Keratinocyte (primary cell): Measurements from ENCODE around the gene NSMCE1. TPM values are rescaled to one million over a fixed set of nuclear protein-coding genes. Genes with fewer than 3 reads are reported as not detected.
"Not testable (repeated sequence)": the region's sequence is repeated elsewhere in the genome, so short reads cannot be mapped to it uniquely, and the experiment has no call there.

Source experiments
- DNase-seq: peaks from one replicate; pipeline ENCODE4 v3.0.0-alpha.2; 2011; ENCODE audit warnings: low read depth, missing footprints, low spot score
- FAIRE-seq: peaks from 2 replicates; lab custom pipeline; 2011; peaks lifted over from hg19 to GRCh38; lab: Jason Lieb, UNC
- H2AFZ ChIP-seq: 2 replicates; pipeline ENCODE4 v1.6.0; 2012; ENCODE audit warnings: low read length, control low read depth, inconsistent platforms; ENCODE audit not compliant: control insufficient read depth
- H3K27ac ChIP-seq: 2 replicates; pipeline ENCODE4 v1.5.1; 2011; ENCODE audit warnings: low read length; ENCODE audit not compliant: control insufficient read depth, insufficient read depth
- H3K27me3 ChIP-seq: 3 replicates; pipeline ENCODE4 v1.6.0; 2011; ENCODE audit warnings: low read length; ENCODE audit not compliant: control insufficient read depth, insufficient read depth; ENCODE audit errors: extremely low read depth
- H3K36me3 ChIP-seq, 2 experiments: 2 replicates in 1 of 2; 3 replicates in 1 of 2; pipeline ENCODE4 v1.5.1; 2011; ENCODE audit warnings: low read length in 2 of 2, mild to moderate bottlenecking in 1 of 2; ENCODE audit not compliant: control insufficient read depth in 2 of 2, insufficient read depth in 2 of 2; ENCODE audit errors: extremely low read depth in 1 of 2
- H3K4me1 ChIP-seq: 3 replicates; pipeline ENCODE4 v1.5.1; 2011; ENCODE audit warnings: low read length; ENCODE audit not compliant: control insufficient read depth, insufficient read depth; ENCODE audit errors: extremely low read depth
- H3K4me2 ChIP-seq: 3 replicates; pipeline ENCODE4 v1.6.0; 2011; ENCODE audit warnings: low read depth, low read length; ENCODE audit not compliant: control insufficient read depth, insufficient read depth; ENCODE audit errors: extremely low read depth
- H3K4me3 ChIP-seq, 3 experiments: fragments of 200-600 bp in 1 of 3; sonication (generic) in 1 of 3; 2 replicates in 2 of 3; 3 replicates in 1 of 3; pipeline ENCODE4 v1.5.1; 2011 to 2016; ENCODE audit warnings: low read length in 3 of 3, mild to moderate bottlenecking in 3 of 3, control low read depth in 2 of 3, inconsistent platforms in 1 of 3, low read depth in 1 of 3, mixed read lengths in 1 of 3, mixed run types in 1 of 3, moderate library complexity in 1 of 3; ENCODE audit not compliant: control insufficient read depth in 2 of 3, insufficient read depth in 2 of 3; ENCODE audit errors: extremely low read depth in 1 of 3
- H3K79me2 ChIP-seq: 2 replicates; pipeline ENCODE4 v1.6.0; 2012; ENCODE audit warnings: low read length; ENCODE audit not compliant: control insufficient read depth, insufficient read depth
- H3K9ac ChIP-seq: 3 replicates; pipeline ENCODE4 v1.6.0; 2011; ENCODE audit warnings: low read length; ENCODE audit not compliant: control insufficient read depth, insufficient read depth; ENCODE audit errors: extremely low read depth
- H3K9me1 ChIP-seq: 3 replicates; pipeline ENCODE4 v1.6.0; 2011; ENCODE audit warnings: low read length; ENCODE audit not compliant: control insufficient read depth, insufficient read depth; ENCODE audit errors: extremely low read depth
- H3K9me3 ChIP-seq: 2 replicates; pipeline ENCODE4 v1.5.1; 2012; ENCODE audit warnings: low read depth, low read length; ENCODE audit not compliant: control insufficient read depth
- H4K20me1 ChIP-seq: 3 replicates; pipeline ENCODE4 v1.6.0; 2011; ENCODE audit warnings: low read length; ENCODE audit not compliant: control insufficient read depth, insufficient read depth; ENCODE audit errors: extremely low read depth
- CTCF ChIP-seq, 3 experiments: IDR thresholded peaks in 1 of 3; conservative IDR thresholded peaks in 1 of 3; optimal IDR thresholded peaks in 1 of 3; 2 replicates in 2 of 3; 3 replicates in 1 of 3; pipeline versions ENCODE3 to v1.5.1; 2011; ENCODE audit warnings: low read length in 3 of 3, mild to moderate bottlenecking in 3 of 3, moderate library complexity in 2 of 3, control low read depth in 1 of 3, inconsistent platforms in 1 of 3; ENCODE audit not compliant: insufficient read depth in 2 of 3; ENCODE audit errors: extremely low read depth in 1 of 3
- EZH2 ChIP-seq: IDR thresholded peaks from one replicate; pipeline ENCODE4 v1.6.1; 2012; ENCODE audit warnings: inconsistent platforms, mild to moderate bottlenecking, low read length, moderate library complexity
- dilution Hi-C: fragments of 300-500 bp; cut with MboI; formaldehyde crosslinking; loops from one replicate; pipeline ENCODE4 v1.7.0; 2020; ENCODE audit warnings: low sequenced_read_pairs; ENCODE audit not compliant: extremely low pct_ligation_motif_present
- polyA plus RNA-seq, 5 experiments: library from polyadenylated mRNA; depleted of rRNA in 3 of 5; stranded (reverse) in 3 of 5; stranded (forward) in 1 of 5; unstranded in 1 of 5; fragments of >200 nt; gene quantifications; 1 replicate in 1 of 5; 2 replicates in 3 of 5; 3 replicates in 1 of 5; pipeline versions ENCODE4 v1.2.1 to v1.2.3, GENCODE V29; 2011 to 2012; ENCODE audit warnings: missing spikeins in 2 of 5, low read depth in 1 of 5, low replicate concordance in 1 of 5

Gene NSMCE1
- polyA plus RNA-seq, 1 donor (not counting 4 experiments of a cell fraction or from before 2014, with no cell fraction given), result 55.9 TPM

DNA sequence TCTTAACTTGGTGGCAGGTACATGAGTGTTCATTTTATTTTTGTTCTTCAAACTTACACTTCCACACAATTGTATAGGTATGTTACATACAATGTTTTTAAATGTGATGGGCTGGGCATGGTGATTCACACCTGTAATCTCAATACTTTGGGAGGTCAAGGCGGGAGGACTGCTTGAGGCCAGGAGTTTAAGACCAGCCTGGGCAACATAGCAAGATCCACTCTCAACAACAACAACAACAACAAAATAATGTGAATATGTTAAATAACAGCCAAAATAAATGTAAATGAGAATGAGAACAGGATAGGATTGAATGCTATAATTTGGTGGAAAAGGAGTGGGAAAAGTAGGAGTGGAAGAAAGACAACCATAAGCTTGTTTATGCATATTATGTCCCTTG lies 2.6 kb downstream of the NSMCE1 start:
- Histone ChIP-seq H3K36me3 (peaks cover 0 to 3% of the 10 kb centered on the region in 2 experiments), H3K79me2 (peaks cover 24% of the 10 kb centered on the region), H3K27ac (no peak overlapping the region), H3K9me3 (no peaks in the 10 kb centered on the region), H4K20me1 (no peaks in the 10 kb centered on the region), H3K4me3 (no peak overlapping the region), H3K27me3 (no peaks in the 10 kb centered on the region), H3K9ac (no peak overlapping the region), H3K4me1 (peaks cover 28% of the 10 kb centered on the region), H3K9me1 (no peaks in the 10 kb centered on the region), H2AFZ (no peak overlapping the region), H3K4me2 (no peak overlapping the region)
- TF ChIP-seq CTCF (optimal IDR thresholded peaks at IDR 0.05 in 1 of 3, IDR thresholded peaks at IDR 0.05 in 1 of 3, conservative IDR thresholded peaks at IDR 0.05 in 1 of 3; ENCODE audit: extremely low read depth in 1 of 3, insufficient read depth in 2 of 3, low read length in 3 of 3) (no peak), EZH2 (no peak)
- DNase-seq (no peak), FAIRE-seq (no peak)
- dilution Hi-C loops, result no loop called here

- Histone ChIP-seq H3K9ac (no peak overlapping the region), H3K9me3 (no peaks in the 10 kb centered on the region), H2AFZ (no peak overlapping the region), H3K79me2 (peaks cover 28% of the 10 kb centered on the region), H3K4me3 (no peak overlapping the region), H3K36me3 (peaks cover 0 to 6% of the 10 kb centered on the region in 2 experiments), H3K4me1 (peaks cover 23% of the 10 kb centered on the region), H3K4me2 (peak overlapping the region; percentile 27), H3K9me1 (no peaks in the 10 kb centered on the region), H3K27ac (peak overlapping the region; percentile 23), H4K20me1 (no peaks in the 10 kb centered on the region), H3K27me3 (no peaks in the 10 kb centered on the region)
- FAIRE-seq, result peak; percentile 55
- TF ChIP-seq EZH2 (no peak), CTCF (optimal IDR thresholded peaks at IDR 0.05 in 1 of 3, IDR thresholded peaks at IDR 0.05 in 1 of 3, conservative IDR thresholded peaks at IDR 0.05 in 1 of 3; ENCODE audit: extremely low read depth in 1 of 3, insufficient read depth in 2 of 3, low read length in 3 of 3) (no peak)
- dilution Hi-C loops, result no loop called here
- peak; percentile 44 for DNase-seq
These were observed 4.4 kb downstream of the NSMCE1 start for GRCh38 chr16:27264151-27264550.

DNA sequence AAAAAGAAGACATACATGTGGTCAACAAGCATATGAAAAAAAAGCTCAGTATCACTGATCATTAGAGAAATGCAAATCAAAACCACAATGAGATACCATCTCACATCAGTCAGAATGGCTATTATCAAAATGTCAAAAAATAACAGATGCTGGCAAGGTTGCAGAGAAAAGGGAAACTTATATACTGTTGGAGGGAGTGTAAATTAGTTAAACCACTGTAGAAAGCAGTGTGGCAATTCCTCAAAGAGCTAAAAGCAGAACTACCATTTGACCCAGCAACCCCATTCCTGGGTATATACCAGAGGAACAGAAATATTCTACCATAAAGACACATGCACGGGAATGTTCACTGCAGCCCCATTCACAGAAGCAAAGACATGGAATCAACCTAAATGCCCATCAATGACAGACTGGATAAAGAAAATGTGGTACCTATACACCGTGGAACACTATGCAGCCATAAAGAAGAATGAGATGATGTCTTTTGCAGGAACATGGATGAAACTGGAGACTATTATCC lies 5.6 kb downstream of the NSMCE1 start:
- dilution Hi-C loops, H3K4me2 ChIP-seq, H3K27ac ChIP-seq, H3K9ac ChIP-seq, DNase-seq, H3K9me3 ChIP-seq, H3K27me3 ChIP-seq, H3K36me3 ChIP-seq, H2AFZ ChIP-seq, H3K9me1 ChIP-seq, FAIRE-seq, H3K4me3 ChIP-seq, H4K20me1 ChIP-seq: not testable (repeated sequence)
- Histone ChIP-seq H3K79me2 (peaks cover 25% of the 10 kb centered on the region), H3K4me1 (peaks cover 28% of the 10 kb centered on the region)
